IMR-90 (cell line): Measurements from ENCODE around the gene SPPL2A.

ENCODE experiments used
- CTCF ChIP-seq: conservative IDR thresholded peaks from 2 replicates; pipeline ENCODE4 v1.5.1; 2012; ENCODE audit warnings: mild to moderate bottlenecking, low read depth, low read length, improper control_type of control experiment
- POLR2A ChIP-seq: IDR thresholded peaks from 2 replicates; pipeline ENCODE4 v1.6.1; 2012; ENCODE audit warnings: mild to moderate bottlenecking, low read depth, low read length

GRCh38 chr15:50783895-50784294 lies 18.4 kb upstream of the SPPL2A start:
- TF ChIP-seq CTCF = no peak
- TF ChIP-seq POLR2A = no peak
